Measurements from ENCODE around the gene ZNF536. TPM values are rescaled to one million over a fixed set of nuclear protein-coding genes. Genes with fewer than 3 reads are reported as not detected.
A peak's percentile ranks its signal among the peaks of the same experiment; 100 is the strongest.

The ZNF536 gene
- total RNA-seq, 1 donor from 2014 or later = not detected

DNA sequence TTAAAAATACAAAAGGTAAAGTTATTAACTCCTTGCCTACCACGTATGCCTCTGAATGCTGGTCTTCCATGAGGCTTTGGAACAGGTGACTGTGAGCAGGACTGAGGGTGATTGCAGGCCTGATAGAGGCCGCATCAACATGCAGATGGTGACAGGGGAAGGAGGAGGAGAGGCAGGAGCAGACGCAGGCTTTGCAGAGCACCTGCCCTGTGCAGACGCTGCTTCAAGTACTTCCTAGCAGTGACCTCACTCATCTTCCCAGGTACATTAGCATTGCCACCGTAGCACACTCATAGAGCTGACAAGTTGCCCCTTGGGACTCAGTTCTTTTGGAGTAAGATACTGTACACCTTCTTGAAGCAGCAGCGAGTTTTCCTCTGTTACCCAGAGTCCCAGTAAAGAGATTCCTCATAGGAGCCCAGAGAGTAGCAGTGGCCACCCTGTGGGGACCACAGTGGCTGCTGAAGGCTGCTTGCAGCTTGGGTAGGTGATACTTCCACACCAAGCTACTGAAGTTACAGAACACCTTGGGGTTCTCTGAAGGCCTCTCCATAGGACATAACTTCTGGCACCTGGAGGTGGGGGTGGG, 56.0 kb downstream of the ZNF536 start:
- DNase-seq (ENCODE audit: low read depth) = no peak

DNA sequence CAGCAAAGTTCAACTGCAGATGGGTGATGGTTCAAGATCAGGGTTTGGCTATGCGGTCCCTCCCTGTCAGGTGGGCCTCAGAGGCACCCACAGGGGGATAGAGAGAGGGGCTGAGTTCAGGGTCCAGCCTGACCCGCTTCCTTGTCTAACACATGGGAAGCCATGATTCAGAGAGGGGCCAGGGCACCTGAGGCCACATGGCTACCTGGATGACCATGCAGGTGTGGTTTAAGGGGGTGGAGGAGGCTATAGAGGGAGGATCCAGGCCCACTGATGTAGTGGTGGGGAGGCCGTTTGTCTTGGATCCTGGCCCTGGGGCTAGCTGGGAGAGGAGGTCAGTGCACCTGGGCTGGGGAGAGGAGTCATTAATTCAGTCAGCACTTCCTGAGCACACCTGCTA, 56.7 kb downstream of the ZNF536 start:
- H3K4me3 ChIP-seq (ENCODE audit: low read depth, low read length) = no peak overlapping the region
- DNase-seq (ENCODE audit: low read depth) = no peak
- no peaks in the 10 kb centered on the region for H3K27me3 ChIP-seq (ENCODE audit: control insufficient read depth, insufficient read depth, low read length)
- H3K36me3 ChIP-seq (ENCODE audit: control insufficient read depth, insufficient read depth, low read length) = no peaks in the 10 kb centered on the region
- TF ChIP-seq, protein P1, sequence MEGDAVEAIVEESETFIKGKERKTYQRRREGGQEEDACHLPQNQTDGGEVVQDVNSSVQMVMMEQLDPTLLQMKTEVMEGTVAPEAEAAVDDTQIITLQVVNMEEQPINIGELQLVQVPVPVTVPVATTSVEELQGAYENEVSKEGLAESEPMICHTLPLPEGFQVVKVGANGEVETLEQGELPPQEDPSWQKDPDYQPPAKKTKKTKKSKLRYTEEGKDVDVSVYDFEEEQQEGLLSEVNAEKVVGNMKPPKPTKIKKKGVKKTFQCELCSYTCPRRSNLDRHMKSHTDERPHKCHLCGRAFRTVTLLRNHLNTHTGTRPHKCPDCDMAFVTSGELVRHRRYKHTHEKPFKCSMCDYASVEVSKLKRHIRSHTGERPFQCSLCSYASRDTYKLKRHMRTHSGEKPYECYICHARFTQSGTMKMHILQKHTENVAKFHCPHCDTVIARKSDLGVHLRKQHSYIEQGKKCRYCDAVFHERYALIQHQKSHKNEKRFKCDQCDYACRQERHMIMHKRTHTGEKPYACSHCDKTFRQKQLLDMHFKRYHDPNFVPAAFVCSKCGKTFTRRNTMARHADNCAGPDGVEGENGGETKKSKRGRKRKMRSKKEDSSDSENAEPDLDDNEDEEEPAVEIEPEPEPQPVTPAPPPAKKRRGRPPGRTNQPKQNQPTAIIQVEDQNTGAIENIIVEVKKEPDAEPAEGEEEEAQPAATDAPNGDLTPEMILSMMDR (IDR thresholded peaks at IDR 0.05; ENCODE audit: insufficient read depth, low read length, severe bottlenecking) = no peak
- FAIRE-seq = no peak

More for the DNA sequence above, 56.0 kb downstream of the ZNF536 start:
- FAIRE-seq = no peak
- TF ChIP-seq, protein P1 (IDR thresholded peaks at IDR 0.05; ENCODE audit: insufficient read depth, low read length, severe bottlenecking) = no peak
- no peaks in the 10 kb centered on the region for H3K36me3 ChIP-seq (ENCODE audit: control insufficient read depth, insufficient read depth, low read length)
- no peaks in the 10 kb centered on the region for H3K27me3 ChIP-seq (ENCODE audit: control insufficient read depth, insufficient read depth, low read length)
- H3K4me3 ChIP-seq (ENCODE audit: low read depth, low read length) = no peak overlapping the region

DNA sequence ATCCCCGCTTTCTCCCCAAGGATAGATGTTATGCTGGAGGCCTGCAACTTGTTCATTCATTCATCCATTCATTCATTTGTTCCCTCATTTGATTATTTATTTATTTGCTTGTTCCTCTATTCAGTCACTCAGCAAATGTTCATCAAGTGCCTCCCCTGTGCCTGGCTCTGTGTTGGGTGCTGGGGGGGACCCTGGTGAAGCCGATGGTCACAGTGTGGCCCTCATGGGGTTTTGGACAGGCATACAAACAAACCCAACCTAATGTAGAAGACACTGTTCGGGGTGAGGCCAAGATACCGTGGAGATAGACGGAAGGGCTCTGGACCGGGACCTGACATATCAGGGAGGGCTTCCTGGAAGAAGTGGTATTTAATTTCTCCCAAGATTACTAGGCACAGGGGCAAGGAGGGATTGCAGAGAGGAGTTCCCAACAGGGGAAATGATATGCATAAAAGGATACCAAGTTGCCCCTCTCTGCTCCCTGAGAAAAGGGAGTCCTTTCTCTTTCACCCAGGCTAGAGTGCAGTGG, 58.1 kb downstream of the ZNF536 start:
- Histone ChIP-seq H3K4me3 (ENCODE audit: low read depth, low read length) (no peak overlapping the region), H3K27me3 (ENCODE audit: control insufficient read depth, insufficient read depth, low read length) (no peaks in the 10 kb centered on the region), H3K36me3 (ENCODE audit: control insufficient read depth, insufficient read depth, low read length) (no peaks in the 10 kb centered on the region)
- TF ChIP-seq, protein P1 (IDR thresholded peaks at IDR 0.05; ENCODE audit: insufficient read depth, low read length, severe bottlenecking) = no peak
- DNase-seq (ENCODE audit: low read depth) (no peak), FAIRE-seq (no peak)

DNA sequence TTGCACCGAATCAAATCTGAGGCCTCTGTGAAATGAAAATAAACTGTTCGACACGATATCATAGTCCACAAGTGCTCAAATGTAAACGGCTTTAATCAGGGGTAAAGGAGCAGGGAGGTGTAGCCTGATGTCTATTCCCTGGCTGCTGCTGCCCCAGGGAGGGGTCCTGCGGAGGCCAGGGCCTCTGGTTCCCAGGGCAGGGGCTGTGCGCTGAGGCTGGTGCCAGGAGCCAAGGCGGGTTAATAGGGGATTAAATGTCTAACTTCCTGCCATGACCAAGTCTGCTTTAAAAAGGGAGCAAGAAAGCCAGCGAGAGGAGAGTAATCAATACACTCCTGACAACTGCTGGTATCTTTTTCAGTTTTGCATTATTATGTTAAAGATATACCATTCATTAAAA, 59.4 kb downstream of the ZNF536 start:
- Histone ChIP-seq H3K36me3 (ENCODE audit: control insufficient read depth, insufficient read depth, low read length) (no peaks in the 10 kb centered on the region), H3K27me3 (ENCODE audit: control insufficient read depth, insufficient read depth, low read length) (no peaks in the 10 kb centered on the region), H3K4me3 (ENCODE audit: low read depth, low read length) (no peak overlapping the region)
- no peak for FAIRE-seq
- TF ChIP-seq, protein P1 (IDR thresholded peaks at IDR 0.05; ENCODE audit: insufficient read depth, low read length, severe bottlenecking) = no peak
- DNase-seq (ENCODE audit: low read depth) = no peak

DNA sequence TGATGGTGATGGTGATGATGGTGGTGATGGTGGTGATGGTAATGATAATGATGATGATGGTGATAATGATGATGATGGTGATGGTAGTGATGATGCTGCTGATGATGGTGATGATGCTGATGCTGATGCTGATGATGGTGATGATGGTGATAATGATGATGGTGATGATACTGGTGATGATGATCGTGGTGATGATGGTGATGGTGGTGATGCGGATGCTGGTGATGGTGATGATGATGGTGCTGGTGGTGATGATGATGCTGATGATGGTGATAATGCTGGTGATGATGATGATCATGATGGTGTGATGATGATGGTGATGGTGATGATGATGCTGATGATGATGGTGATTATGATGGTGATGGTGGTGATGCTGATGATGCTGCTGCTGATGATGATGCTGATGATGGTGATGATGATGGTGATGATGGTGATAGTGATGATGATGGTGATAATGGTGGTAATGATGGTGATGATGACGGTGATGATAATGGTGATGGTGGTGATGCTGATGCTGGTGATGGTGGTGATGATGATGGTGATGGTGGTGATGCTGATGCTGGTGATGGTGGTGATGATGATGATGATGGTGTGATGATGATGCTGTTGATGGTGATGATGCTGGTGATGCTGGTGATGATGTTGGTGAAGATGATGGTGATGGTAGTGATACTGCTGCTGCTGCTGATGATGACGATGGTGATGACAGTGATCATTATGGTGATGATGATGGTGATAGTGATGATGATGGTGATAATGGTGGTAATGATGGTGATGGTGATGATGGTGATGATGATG, 62.8 kb downstream of the ZNF536 start:
- FAIRE-seq = peak; percentile 89
- no peaks in the 10 kb centered on the region for H3K27me3 ChIP-seq (ENCODE audit: control insufficient read depth, insufficient read depth, low read length)
- no peaks in the 10 kb centered on the region for H3K36me3 ChIP-seq (ENCODE audit: control insufficient read depth, insufficient read depth, low read length)
- TF ChIP-seq, protein P1 (IDR thresholded peaks at IDR 0.05; ENCODE audit: insufficient read depth, low read length, severe bottlenecking) = no peak
- no peak overlapping the region for H3K4me3 ChIP-seq (ENCODE audit: low read depth, low read length)
- no peak for DNase-seq (ENCODE audit: low read depth)

Data from bronchial epithelial cell (primary cell).